B cell (primary cell): Measurements from ENCODE around the gene TMX2.
"Not testable (repeated sequence)": the region's sequence is repeated elsewhere in the genome, so short reads cannot be mapped to it uniquely, and the experiment has no call there.

Experiments used
- CTCF ChIP-seq: fragments of 200-600 bp; IDR thresholded peaks from one replicate; pipeline ENCODE4 v1.8.0; 2022; ENCODE audit warnings: antibody characterized with exemption, mild to moderate bottlenecking
- EZH2 ChIP-seq: IDR thresholded peaks from 2 replicates; pipeline ENCODE4 v1.6.1; 2012; ENCODE audit warnings: borderline replicate concordance, low read depth, mild to moderate bottlenecking, moderate library complexity, low read length; ENCODE audit not compliant: insufficient read depth, poor library complexity, severe bottlenecking

GRCh38 chr11:57716726-57717125 is 4.3 kb downstream of the TMX2 start:
- not testable (repeated sequence) for TF ChIP-seq CTCF, EZH2
